Activated CD4-positive, alpha-beta memory T cell treated with anti-CD3 and anti-CD28 coated beads, Interleukin-2, amount 10 ng/mL, durations not matched to agents 7 days and 5 days (primary cell): ENCODE results near the gene KHDC1. TPM values are rescaled to one million over a fixed set of nuclear protein-coding genes. Genes with fewer than 3 reads are reported as not detected.
"Not testable (repeated sequence)": the region's sequence is repeated elsewhere in the genome, so short reads cannot be mapped to it uniquely, and the experiment has no call there.

Experiments
- CTCF ChIA-PET: fragments of 350-600 bp; sonication (Branson Sonifier 250); formaldehyde crosslinking; loops from one replicate; lab custom pipeline; 2021; ENCODE audit warnings: antibody characterized with exemption, inconsistent platforms; lab: Charles Lee
- POLR2A ChIA-PET: fragments of 350-600 bp; sonication (Branson Sonifier 250); formaldehyde crosslinking; loops from one replicate; lab custom pipeline; 2021; ENCODE audit warnings: antibody characterized with exemption; lab: Charles Lee
- DNase-seq: peaks from one replicate; pipeline ENCODE4 v3.0.0-alpha.2; 2020
- H3K27ac Mint-ChIP-seq: one replicate; pipeline ENCODE4 v1.8.0; 2021; ENCODE audit warnings: mild to moderate bottlenecking, mixed read lengths
- H3K27me3 Mint-ChIP-seq: one replicate; pipeline ENCODE4 v1.8.0; 2021; ENCODE audit warnings: mixed read lengths
- H3K36me3 Mint-ChIP-seq: one replicate; pipeline ENCODE4 v1.8.0; 2021; ENCODE audit warnings: low read depth, mixed read lengths
- H3K4me1 Mint-ChIP-seq: one replicate; pipeline ENCODE4 v1.8.0; 2021; ENCODE audit warnings: mixed read lengths
- H3K4me3 Mint-ChIP-seq: one replicate; pipeline ENCODE4 v1.8.0; 2021; ENCODE audit warnings: mild to moderate bottlenecking, mixed read lengths
- H3K9me3 Mint-ChIP-seq: one replicate; pipeline ENCODE4 v1.8.0; 2021; ENCODE audit warnings: mixed read lengths
- total RNA-seq, 2 experiments: library from RNA; stranded (reverse); gene quantifications; one replicate each; pipeline ENCODE4 v1.2.3, GENCODE V29; 2021

The KHDC1 gene
- total RNA-seq, 2 experiments from 2014 or later, result 8.5 TPM

GRCh38 chr6:73240730-73241129 lies 22.3 kb downstream of the KHDC1 start:
- H3K36me3 Mint-ChIP-seq, result no peaks in the 10 kb centered on the region
- no peaks in the 10 kb centered on the region for H3K4me1 Mint-ChIP-seq
- CTCF ChIA-PET, result no interaction called here
- peaks cover 7% of the 10 kb centered on the region for H3K27me3 Mint-ChIP-seq
- no peak for DNase-seq
- H3K27ac Mint-ChIP-seq, result no peak overlapping the region
- no peak overlapping the region for H3K4me3 Mint-ChIP-seq
- POLR2A ChIA-PET, result no interaction called here
- no peaks in the 10 kb centered on the region for H3K9me3 Mint-ChIP-seq

GRCh38 chr6:73236144-73236750 lies 26.7 kb downstream of the KHDC1 start:
- Mint-ChIP-seq H3K9me3 (no peaks in the 10 kb centered on the region), H3K27ac (no peak overlapping the region), H3K36me3 (no peaks in the 10 kb centered on the region), H3K4me1 (no peaks in the 10 kb centered on the region), H3K27me3 (no peaks in the 10 kb centered on the region), H3K4me3 (no peak overlapping the region)
- ChIA-PET CTCF (no interaction called here), POLR2A (no interaction called here)
- no peak for DNase-seq

- H3K27me3 Mint-ChIP-seq, result no peaks in the 10 kb centered on the region
- POLR2A ChIA-PET, result no interaction called here
- H3K36me3 Mint-ChIP-seq, result no peaks in the 10 kb centered on the region
- DNase-seq, result no peak
- no peak overlapping the region for H3K4me3 Mint-ChIP-seq
- CTCF ChIA-PET, result no interaction called here
- H3K9me3 Mint-ChIP-seq, result no peaks in the 10 kb centered on the region
- no peak overlapping the region for H3K27ac Mint-ChIP-seq
- H3K4me1 Mint-ChIP-seq, result no peaks in the 10 kb centered on the region
These were observed 28.3 kb downstream of the KHDC1 start for GRCh38 chr6:73234733-73235132.

GRCh38 chr6:73233971-73234370 lies 29.0 kb downstream of the KHDC1 start:
- H3K4me3 Mint-ChIP-seq, H3K36me3 Mint-ChIP-seq, POLR2A ChIA-PET, H3K27me3 Mint-ChIP-seq, H3K27ac Mint-ChIP-seq, DNase-seq, H3K4me1 Mint-ChIP-seq, CTCF ChIA-PET, H3K9me3 Mint-ChIP-seq: not testable (repeated sequence)

GRCh38 chr6:73233048-73233447 lies 29.9 kb downstream of the KHDC1 start:
- H3K27ac Mint-ChIP-seq, result no peak overlapping the region
- no peaks in the 10 kb centered on the region for H3K36me3 Mint-ChIP-seq
- H3K4me1 Mint-ChIP-seq, result no peaks in the 10 kb centered on the region
- no peak overlapping the region for H3K4me3 Mint-ChIP-seq
- POLR2A ChIA-PET, result no interaction called here
- no peaks in the 10 kb centered on the region for H3K9me3 Mint-ChIP-seq
- no peak for DNase-seq
- CTCF ChIA-PET, result no interaction called here
- no peaks in the 10 kb centered on the region for H3K27me3 Mint-ChIP-seq

- Mint-ChIP-seq H3K27me3 (no peaks in the 10 kb centered on the region), H3K4me1 (no peaks in the 10 kb centered on the region), H3K4me3 (no peak overlapping the region), H3K36me3 (no peaks in the 10 kb centered on the region), H3K27ac (no peak overlapping the region), H3K9me3 (no peaks in the 10 kb centered on the region)
- ChIA-PET CTCF (no interaction called here), POLR2A (no interaction called here)
- no peak for DNase-seq
These were observed 31.0 kb downstream of the KHDC1 start for GRCh38 chr6:73231986-73232391.

GRCh38 chr6:73227606-73228255 lies 35.3 kb downstream of the KHDC1 start:
- no peaks in the 10 kb centered on the region for H3K9me3 Mint-ChIP-seq
- no peaks in the 10 kb centered on the region for H3K4me1 Mint-ChIP-seq
- H3K4me3 Mint-ChIP-seq, result no peak overlapping the region
- ChIA-PET POLR2A (no interaction called here), CTCF (no interaction called here)
- no peak for DNase-seq
- H3K36me3 Mint-ChIP-seq, result no peaks in the 10 kb centered on the region
- no peak overlapping the region for H3K27ac Mint-ChIP-seq
- H3K27me3 Mint-ChIP-seq, result no peaks in the 10 kb centered on the region

GRCh38 chr6:73225396-73225795 lies 37.6 kb downstream of the KHDC1 start, which contains the start of gene KHDC1L:
Gene KHDC1L (minus strand): TSS chr6:73225496. CDS start chr6:73225408, 88 bp downstream.
- H3K4me1 Mint-ChIP-seq, result no peaks in the 10 kb centered on the region
- CTCF ChIA-PET, result interaction anchor here (0.6 kb wide), 1 partner anchor 29 kb away, joined by 3 read pairs; no protein-coding TSS in a partner anchor
- POLR2A ChIA-PET, result no interaction called here

GRCh38 chr6:73216859-73217258 lies 46.1 kb downstream of the KHDC1 start:
- no peak overlapping the region for H3K4me3 Mint-ChIP-seq
- CTCF ChIA-PET, result no interaction called here
- no peaks in the 10 kb centered on the region for H3K36me3 Mint-ChIP-seq
- peaks cover 2% of the 10 kb centered on the region for H3K27me3 Mint-ChIP-seq
- POLR2A ChIA-PET, result no interaction called here
- DNase-seq, result no peak
- H3K4me1 Mint-ChIP-seq, result no peaks in the 10 kb centered on the region
- no peaks in the 10 kb centered on the region for H3K9me3 Mint-ChIP-seq
- H3K27ac Mint-ChIP-seq, result no peak overlapping the region

More at GRCh38 chr6:73225396-73225795, 37.6 kb downstream of the KHDC1 start, which contains the start of gene KHDC1L:
- peaks cover 2% of the 10 kb centered on the region for H3K27me3 Mint-ChIP-seq
- no peaks in the 10 kb centered on the region for H3K36me3 Mint-ChIP-seq
- no peak for DNase-seq
- H3K9me3 Mint-ChIP-seq, result no peaks in the 10 kb centered on the region
- H3K27ac Mint-ChIP-seq, result no peak within 1 kb of the TSS
- H3K4me3 Mint-ChIP-seq, result no peak within 1 kb of the TSS

GRCh38 chr6:73209117-73209516 lies 53.9 kb downstream of the KHDC1 start:
- H3K36me3 Mint-ChIP-seq, result no peaks in the 10 kb centered on the region
- no peaks in the 10 kb centered on the region for H3K9me3 Mint-ChIP-seq

GRCh38 chr6:73207221-73207837 lies 55.7 kb downstream of the KHDC1 start:
- H3K4me3 Mint-ChIP-seq, result no peak overlapping the region
- ChIA-PET CTCF (no interaction called here), POLR2A (no interaction called here)
- no peak for DNase-seq
- no peaks in the 10 kb centered on the region for H3K36me3 Mint-ChIP-seq
- H3K27ac Mint-ChIP-seq, result no peak overlapping the region
- H3K9me3 Mint-ChIP-seq, result no peaks in the 10 kb centered on the region
- H3K27me3 Mint-ChIP-seq, result peaks cover 4% of the 10 kb centered on the region
- no peaks in the 10 kb centered on the region for H3K4me1 Mint-ChIP-seq

More at GRCh38 chr6:73209117-73209516, 53.9 kb downstream of the KHDC1 start:
- H3K27ac Mint-ChIP-seq, result no peak overlapping the region
- H3K27me3 Mint-ChIP-seq, result peaks cover 4% of the 10 kb centered on the region
- H3K4me3 Mint-ChIP-seq, result no peak overlapping the region
- no peak for DNase-seq
- POLR2A ChIA-PET, result no interaction called here
- CTCF ChIA-PET, result no interaction called here
- no peaks in the 10 kb centered on the region for H3K4me1 Mint-ChIP-seq

- CTCF ChIA-PET, result interaction anchor here (0.6 kb wide), 1 partner anchor 19 kb away, joined by 3 read pairs; no protein-coding TSS in a partner anchor
- no peaks in the 10 kb centered on the region for H3K4me1 Mint-ChIP-seq
- no peak overlapping the region for H3K4me3 Mint-ChIP-seq
- H3K27ac Mint-ChIP-seq, result no peak overlapping the region
- POLR2A ChIA-PET, result no interaction called here
- H3K27me3 Mint-ChIP-seq, result peaks cover 4% of the 10 kb centered on the region
- no peaks in the 10 kb centered on the region for H3K9me3 Mint-ChIP-seq
- no peak for DNase-seq
- H3K36me3 Mint-ChIP-seq, result no peaks in the 10 kb centered on the region
These were observed 58.7 kb downstream of the KHDC1 start for GRCh38 chr6:73204252-73204651.

- peaks cover 4% of the 10 kb centered on the region for H3K27me3 Mint-ChIP-seq
- no peak for DNase-seq
- H3K4me3 Mint-ChIP-seq, result no peak overlapping the region
- H3K27ac Mint-ChIP-seq, result no peak overlapping the region
- no peaks in the 10 kb centered on the region for H3K36me3 Mint-ChIP-seq
- CTCF ChIA-PET, result no interaction called here
- no peaks in the 10 kb centered on the region for H3K9me3 Mint-ChIP-seq
- POLR2A ChIA-PET, result no interaction called here
- no peaks in the 10 kb centered on the region for H3K4me1 Mint-ChIP-seq
These were observed 59.9 kb downstream of the KHDC1 start for GRCh38 chr6:73203098-73203497.
